Erythroblast (primary cell): ENCODE results near the gene MYO1G.

Source experiments
- DNase-seq, 2 experiments: peaks; one replicate each; lab custom pipeline; 2025; lab: John Stamatoyannopoulos, UW
- GATA1 ChIP-seq: IDR thresholded peaks from 2 replicates; pipeline ENCODE4 v1.6.1; 2011; ENCODE audit warnings: low read depth, mild to moderate bottlenecking, control low read depth, low read length, moderate library complexity
- POLR2A ChIP-seq: IDR thresholded peaks from 2 replicates; pipeline ENCODE4 v1.6.1; 2011; ENCODE audit warnings: mild to moderate bottlenecking, low read length

Gene MYO1G

DNA sequence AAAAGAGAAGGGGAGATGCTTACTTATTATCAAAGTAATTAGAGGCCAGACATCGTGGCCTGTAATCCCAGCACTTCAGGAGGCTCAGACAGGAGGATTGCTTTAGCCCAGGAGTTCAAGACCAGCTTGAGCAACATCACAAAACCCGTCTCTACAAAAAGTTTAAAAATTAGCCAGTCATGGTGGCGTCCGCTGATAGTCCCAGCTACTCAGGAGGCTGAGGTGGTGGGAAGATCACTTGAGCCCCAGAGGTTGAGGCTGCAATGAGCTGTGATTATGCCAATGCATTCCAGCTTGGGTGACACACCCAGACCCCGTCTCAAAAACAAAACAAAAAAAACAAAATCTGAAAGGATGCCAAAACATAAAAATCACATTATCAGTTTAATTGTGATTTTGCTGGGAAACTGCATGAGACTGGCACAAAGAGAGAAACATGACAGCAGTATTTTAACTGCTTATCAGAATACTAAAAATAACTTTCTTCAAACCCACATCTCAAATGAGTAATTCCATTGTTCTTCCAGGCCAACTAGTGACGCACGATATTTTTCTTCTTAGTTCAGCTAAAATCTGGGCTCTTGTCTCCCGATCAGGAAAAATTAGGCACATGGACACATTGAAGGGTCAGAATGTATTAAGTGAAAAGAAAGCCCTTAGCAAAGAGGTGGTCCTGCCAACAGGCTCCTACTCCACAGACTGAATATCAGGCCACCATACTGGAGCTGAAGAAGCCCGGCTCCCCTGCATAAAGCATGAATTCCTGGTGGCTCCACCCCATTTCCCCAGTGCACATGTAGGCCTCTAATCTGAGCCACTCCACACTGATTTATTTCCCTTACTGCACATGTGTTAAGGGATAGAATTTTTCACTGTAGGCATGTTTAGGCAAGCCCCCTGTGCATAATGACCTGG lies 11.6 kb upstream of the MYO1G start:
- TF ChIP-seq GATA1 (no peak), POLR2A (no peak)
- no peak for DNase-seq

DNA sequence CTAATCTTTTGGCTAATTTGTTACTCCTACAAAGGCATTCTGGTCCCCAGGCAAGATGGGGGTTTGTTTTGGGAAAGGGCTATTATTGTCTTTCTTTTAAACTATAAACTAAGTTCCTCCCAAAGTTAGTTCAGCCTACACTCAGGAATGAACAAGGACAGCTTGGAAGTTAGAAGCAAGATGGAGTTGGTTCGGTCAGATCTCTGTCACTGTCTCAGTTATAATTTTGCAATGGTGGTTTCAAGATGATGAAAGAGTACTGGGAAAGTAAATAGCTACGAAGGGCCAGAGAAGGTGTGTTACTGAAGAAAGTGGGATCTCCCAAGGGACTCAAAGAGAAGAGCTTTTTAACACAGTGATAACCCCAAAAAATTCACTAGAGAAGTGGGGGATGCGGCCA lies 10.3 kb upstream of the MYO1G start:
- DNase-seq, result no peak
- no peak for TF ChIP-seq GATA1
- no peak for TF ChIP-seq POLR2A

GRCh38 chr7:44988701-44989100 lies 9.9 kb upstream of the MYO1G start:
- no peak for DNase-seq
- no peak for TF ChIP-seq POLR2A
- TF ChIP-seq GATA1, result no peak

- TF ChIP-seq GATA1 (no peak), POLR2A (no peak)
Measured at GRCh38 chr7:44987996-44988395, 9.2 kb upstream of the MYO1G start.

DNA sequence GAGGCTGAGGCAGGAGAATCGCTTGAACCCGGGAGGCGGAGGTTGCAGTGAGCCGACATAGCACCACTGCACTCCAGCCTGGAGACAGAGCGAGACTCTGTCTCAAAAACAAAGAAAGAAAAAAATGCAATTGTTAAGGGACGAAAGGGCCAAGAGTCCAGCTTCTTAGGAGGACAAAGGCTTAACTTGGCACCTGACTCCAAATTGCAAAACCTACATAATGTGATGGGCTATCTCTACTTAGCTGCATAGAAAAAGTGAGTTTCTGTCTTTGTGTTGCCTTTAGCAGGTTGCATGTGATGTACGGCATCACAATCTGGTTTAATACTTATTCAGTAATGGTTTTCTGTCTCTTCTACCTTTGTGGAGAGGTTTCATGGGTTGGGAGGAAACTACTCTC lies 8.6 kb upstream of the MYO1G start:
- DNase-seq, result peak in 1 of 2 experiments; percentile 29
- TF ChIP-seq GATA1 (no peak), POLR2A (no peak)

More at GRCh38 chr7:44987996-44988395, 9.2 kb upstream of the MYO1G start:
- peak; percentile 70 to 83 for DNase-seq

- DNase-seq, result peak; percentile 96 to 98
- TF ChIP-seq GATA1 (no peak), POLR2A (peak; percentile 98)
Measured at GRCh38 chr7:44986218-44987053, 7.6 kb upstream of the MYO1G start.

DNA sequence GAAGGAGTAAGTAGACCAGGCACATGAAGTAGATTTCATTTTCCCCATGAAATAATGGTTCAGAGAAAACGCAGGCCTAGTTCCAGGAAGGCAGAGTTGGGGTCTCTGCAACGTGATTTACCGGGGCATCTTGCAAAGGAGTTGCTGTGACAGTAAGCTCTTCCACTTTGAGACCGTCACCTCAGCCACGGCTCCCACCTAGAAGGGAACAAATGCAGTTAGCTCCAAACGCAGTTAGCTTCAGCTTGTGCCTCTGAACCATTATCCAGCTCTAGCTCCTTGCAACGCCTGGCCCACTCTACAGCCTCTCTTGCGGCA lies 7.0 kb upstream of the MYO1G start:
- DNase-seq, result no peak
- TF ChIP-seq POLR2A (no peak), GATA1 (no peak)

- DNase-seq, result peak in 1 of 2 experiments; percentile 40
- no peak for TF ChIP-seq POLR2A
- TF ChIP-seq GATA1, result no peak
Measured at GRCh38 chr7:44985033-44985695, 6.3 kb upstream of the MYO1G start.

DNA sequence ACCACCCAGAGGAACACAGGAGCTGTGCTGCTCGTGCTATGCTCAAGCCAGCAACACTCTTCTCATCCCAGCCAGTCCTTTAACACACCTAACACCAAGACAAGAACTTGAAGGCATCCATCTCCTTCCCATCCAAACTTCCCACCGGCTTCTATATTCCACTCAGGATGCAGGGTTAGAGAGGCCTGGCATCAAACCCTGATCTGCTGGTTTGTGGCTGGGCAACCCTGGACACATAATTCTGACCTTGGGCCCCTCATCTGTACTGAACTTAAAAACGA lies 5.6 kb upstream of the MYO1G start:
- TF ChIP-seq POLR2A, result no peak
- no peak for TF ChIP-seq GATA1
- DNase-seq, result no peak

DNA sequence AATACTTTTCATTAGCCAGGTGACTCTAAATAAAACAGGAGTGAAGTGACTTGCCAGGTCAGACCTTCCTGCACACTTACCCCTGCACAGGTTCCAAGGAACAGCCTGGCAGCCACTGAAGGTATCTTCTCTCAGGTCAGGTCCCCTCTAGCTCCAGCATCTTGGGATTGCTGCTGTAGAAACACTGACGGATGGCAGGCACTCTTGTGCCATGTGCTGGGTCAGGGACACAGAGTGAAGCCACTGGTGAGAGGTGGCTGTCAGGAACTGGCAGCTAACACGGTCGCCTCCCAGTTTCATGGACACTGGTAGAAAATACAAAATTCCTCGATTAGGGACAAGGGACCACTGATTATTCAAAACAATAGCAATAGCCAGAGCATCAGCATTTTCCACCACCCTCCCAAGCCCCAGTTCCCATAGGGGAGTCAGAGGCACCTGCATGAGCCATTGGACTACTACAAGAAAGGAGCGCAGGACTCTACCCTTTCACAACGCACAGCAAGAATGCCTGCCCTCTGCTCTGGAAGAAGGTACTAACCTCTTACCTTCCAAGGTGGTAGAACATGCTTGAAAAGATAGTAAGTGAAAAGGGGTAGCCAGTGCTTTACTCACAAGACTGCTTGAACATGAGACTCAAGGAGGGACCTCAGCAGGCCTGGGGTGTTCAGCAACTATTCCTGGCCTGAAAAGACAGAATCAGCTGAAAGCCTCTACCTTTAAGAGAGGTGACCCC lies 5.1 kb upstream of the MYO1G start:
- no peak for TF ChIP-seq POLR2A
- no peak for TF ChIP-seq GATA1
- DNase-seq, result no peak

DNA sequence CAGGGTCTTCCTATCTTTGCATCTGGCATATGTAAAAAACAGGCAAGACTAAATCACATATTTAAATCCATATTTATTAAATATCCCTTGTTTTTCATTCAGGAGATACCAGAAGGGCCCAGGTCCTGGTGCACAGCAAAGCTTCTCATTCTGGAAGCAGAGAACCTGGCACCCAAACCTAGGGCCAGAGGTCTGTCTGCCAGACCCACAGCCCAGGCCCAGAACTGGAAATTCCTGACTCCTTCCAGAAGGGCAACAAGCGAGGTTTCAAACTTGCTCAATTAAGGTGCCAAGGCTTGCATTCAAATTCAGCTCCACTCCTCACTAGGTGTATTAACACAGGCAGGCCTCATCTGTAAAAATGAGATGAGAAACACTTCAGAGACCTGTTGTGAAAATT lies 4.2 kb upstream of the MYO1G start:
- TF ChIP-seq POLR2A, result no peak
- TF ChIP-seq GATA1, result no peak
- no peak for DNase-seq

DNA sequence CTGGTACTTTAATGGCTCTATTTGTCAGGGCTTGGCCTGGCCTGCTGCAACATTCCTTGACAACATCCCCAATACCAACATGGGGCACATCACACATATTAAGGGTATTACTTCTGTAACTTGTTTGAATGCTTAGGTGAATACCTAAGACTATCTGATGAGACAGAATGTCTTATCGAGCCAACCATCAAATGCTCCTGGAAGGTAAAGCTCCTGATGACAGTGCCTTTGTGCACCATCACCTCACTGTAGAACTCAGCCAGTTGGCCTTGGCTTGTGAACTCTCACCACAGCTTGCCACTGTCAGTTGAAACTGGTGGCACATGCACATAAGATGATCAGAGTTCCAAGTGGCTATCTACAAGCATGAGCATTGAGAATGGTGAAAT lies 3.7 kb upstream of the MYO1G start:
- DNase-seq, result no peak
- TF ChIP-seq POLR2A (no peak), GATA1 (no peak)

DNA sequence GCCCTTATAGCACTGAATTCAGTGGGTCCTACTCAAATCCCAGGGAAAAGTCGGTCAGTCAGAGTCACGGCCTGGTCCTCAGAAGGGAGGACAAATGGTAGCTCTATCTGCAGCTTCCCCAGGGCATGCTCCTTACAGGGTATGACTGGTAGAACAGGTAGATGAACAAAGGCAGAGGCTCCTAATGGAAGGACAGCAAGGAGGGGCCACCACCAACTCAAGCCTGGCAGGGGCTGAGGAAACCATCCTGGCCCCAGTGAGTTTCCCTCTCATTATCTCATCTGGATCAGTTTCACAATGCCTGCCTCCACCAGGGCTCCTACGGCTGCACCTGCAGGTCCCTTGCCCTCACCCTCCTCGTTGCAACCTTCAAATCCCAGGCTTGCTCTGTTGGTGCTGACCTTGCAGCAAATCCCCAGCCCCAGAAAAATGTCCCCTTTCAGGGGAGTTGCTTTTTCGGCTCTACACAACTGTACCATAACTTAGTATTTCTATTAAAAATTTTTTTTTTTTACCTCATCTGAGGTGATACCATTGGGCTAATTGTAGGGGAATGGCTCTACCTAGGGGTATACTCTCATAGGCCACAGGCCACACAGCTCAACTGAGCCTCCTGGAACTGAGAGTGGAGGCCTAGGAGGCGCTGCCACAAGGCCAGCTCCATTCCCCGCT lies 2.4 kb upstream of the MYO1G start:
- DNase-seq, result no peak
- TF ChIP-seq GATA1 (no peak), POLR2A (no peak)
